ENCODE measurements around the gene SYNDIG1.

The SYNDIG1 gene

GRCh38 chr20:24708411-24709295, 239.2 kb downstream of the SYNDIG1 start:
- H3K4me3 ChIP-seq (replicated peaks; ENCODE audit: low read depth, low read length): no peak overlapping the region
- no peak for DNase-seq (ENCODE audit: low read depth)
- TF ChIP-seq CTCF (IDR thresholded peaks at IDR 0.05; ENCODE audit: low read length, missing control alignments): no peak
